Omental fat pad (tissue), 4 donors: ENCODE measurements around the gene TAF8. TPM values are rescaled to one million over a fixed set of nuclear protein-coding genes. Genes with fewer than 3 reads are reported as not detected.

Experiments
- ATAC-seq: fragments of 150-250 bp; one replicate; pipeline ENCODE4 v1.9.1; 2016; ENCODE audit warnings: mild to moderate bottlenecking, moderate library complexity; ENCODE audit not compliant: low FRiP score
- DNase-seq: peaks from one replicate; pipeline ENCODE4 v3.0.0-alpha.2; 2019; ENCODE audit warnings: low spot score
- total RNA-seq, 4 donors: library from RNA; depleted of rRNA; stranded (reverse); fragments of >200 nt; gene quantifications; one replicate each; pipeline ENCODE4 v1.1.0, GENCODE V29; 2016
- TF ChIP-seq, protein P1 (sequence below), 3 donors: fragments of 450-650 bp; IDR thresholded peaks; one replicate each; pipeline ENCODE4 v1.5.1; 2016 to 2017; ENCODE audit warnings: antibody characterized with exemption in 3 of 3, mild to moderate bottlenecking in 3 of 3, moderate library complexity in 2 of 3

Gene TAF8
- total RNA-seq, 4 donors from 2014 or later, result 24.3 to 41.4 (median 26.1) TPM

DNA sequence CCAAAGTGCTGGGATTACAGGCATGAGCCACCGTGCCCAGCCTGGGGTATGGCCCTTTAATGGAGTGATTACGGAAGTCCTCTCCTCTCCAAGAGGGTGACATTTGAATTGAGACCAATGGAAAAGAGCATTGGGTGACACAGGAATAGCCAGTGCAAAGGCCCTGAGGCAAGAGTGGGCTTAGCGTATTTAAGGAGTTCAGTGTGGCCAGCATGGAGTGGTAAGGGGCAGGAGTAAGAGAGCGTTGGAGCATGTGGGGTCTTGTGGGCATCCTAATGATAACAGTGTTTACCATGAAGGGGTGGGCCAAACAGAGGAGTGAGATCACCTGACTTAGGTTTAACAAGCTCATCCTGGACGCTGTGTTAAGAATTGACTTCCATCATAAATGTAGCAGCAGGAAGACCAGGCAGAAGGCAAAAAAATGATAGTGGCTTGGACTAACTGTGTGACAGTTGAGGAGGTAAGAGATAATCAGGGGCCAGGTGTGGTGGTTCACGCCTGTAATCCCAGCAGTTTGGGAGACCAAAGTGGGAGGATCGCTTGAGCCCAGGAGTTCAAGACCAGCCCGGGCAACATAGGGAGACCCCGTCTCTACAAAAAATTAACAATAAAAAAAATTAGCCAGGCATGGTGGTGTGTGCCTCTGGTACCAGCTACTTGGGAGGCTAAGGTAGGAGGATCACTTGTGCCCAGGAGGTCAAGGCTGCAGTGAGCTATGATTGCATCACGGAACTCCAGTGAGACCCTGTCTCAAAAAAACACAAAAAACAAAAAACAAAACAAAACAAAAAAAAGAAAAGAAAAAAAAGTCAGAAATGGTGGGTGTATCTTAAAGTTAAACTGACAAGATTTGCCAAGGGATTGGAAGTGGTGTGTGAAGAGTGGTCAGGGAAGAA is 40.7 kb downstream of the TAF8 start:
- TF ChIP-seq, protein P1, sequence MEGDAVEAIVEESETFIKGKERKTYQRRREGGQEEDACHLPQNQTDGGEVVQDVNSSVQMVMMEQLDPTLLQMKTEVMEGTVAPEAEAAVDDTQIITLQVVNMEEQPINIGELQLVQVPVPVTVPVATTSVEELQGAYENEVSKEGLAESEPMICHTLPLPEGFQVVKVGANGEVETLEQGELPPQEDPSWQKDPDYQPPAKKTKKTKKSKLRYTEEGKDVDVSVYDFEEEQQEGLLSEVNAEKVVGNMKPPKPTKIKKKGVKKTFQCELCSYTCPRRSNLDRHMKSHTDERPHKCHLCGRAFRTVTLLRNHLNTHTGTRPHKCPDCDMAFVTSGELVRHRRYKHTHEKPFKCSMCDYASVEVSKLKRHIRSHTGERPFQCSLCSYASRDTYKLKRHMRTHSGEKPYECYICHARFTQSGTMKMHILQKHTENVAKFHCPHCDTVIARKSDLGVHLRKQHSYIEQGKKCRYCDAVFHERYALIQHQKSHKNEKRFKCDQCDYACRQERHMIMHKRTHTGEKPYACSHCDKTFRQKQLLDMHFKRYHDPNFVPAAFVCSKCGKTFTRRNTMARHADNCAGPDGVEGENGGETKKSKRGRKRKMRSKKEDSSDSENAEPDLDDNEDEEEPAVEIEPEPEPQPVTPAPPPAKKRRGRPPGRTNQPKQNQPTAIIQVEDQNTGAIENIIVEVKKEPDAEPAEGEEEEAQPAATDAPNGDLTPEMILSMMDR (IDR thresholded peaks at IDR 0.05), result no peak
- DNase-seq, result no peak
- ATAC-seq, result no peak

DNA sequence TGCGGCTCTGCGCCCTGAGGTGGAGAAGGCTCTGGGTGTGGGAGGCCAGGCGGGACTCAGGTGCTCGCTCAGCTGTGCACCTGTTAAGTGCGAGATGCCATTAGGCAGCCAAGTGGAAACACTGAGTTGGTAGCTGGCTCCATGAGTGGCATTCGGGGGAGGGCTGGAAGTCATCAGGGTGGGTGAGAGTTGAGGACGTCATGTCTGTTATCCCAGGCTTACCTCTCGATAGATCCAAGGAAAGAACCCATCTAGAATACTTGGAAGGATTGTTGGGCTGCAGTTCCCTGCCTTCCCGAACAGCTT is 41.3 kb downstream of the TAF8 start:
- DNase-seq, result no peak
- no peak for ATAC-seq
- TF ChIP-seq, protein P1 (IDR thresholded peaks at IDR 0.05), result no peak

DNA sequence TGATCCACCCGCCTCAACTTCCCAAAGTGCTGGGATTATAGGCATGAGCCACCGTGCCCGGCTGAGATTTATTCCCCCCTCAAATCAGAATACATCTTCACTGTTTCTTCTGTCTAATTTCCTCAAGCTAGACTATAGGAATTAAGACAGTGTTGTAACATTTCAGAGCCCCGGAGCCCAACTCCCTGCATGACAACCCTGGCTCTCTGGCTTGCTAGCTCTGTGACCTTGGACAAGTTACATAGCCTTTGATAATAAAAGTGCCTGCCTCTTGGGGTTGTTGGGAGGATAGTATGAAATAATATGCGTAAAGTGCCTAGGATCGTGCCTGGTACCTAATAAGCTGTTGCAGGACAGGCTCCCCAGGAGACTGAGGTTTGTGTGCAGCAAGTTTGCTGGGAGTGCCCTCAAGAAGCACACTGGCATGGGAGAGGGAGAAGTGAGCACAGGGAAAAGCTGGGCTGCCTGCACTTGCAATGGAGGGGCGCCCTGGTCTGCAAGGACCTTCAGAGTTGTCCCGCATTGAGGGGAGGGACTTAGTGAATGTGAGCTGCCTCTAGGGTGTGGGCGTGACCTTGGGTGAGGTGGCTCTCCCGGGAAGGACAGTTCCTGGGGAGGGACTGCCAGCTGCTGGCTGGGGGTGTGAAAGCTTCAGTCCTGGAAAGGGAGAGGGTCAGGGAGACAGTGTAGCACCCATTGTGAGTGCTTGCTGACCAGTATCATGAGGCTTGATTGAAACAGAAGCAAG is 43.4 kb downstream of the TAF8 start:
- TF ChIP-seq, protein P1 (IDR thresholded peaks at IDR 0.05), result no peak
- DNase-seq (no peak), ATAC-seq (no peak)

DNA sequence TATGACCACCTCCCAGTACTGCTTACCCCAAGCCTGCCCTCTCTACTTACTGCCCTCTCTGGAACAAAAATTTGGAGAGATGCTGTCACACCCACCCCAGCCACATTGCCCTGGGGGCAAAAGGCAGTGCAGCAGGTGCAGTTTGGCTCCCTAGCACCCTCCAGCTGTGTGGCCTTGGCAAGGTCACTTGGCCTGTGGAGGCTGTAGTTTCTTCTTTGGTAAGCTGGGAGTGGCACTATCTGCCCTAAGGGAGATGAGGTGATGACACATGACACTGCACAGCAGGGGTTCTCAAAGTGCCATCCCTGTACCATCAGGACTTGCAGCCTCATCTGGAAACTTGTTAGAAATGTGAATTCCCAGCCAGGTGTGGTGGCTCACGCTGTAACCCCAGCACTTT is 44.8 kb downstream of the TAF8 start:
- no peak for DNase-seq
- no peak for ATAC-seq
- TF ChIP-seq, protein P1 (IDR thresholded peaks at IDR 0.05), result no peak

DNA sequence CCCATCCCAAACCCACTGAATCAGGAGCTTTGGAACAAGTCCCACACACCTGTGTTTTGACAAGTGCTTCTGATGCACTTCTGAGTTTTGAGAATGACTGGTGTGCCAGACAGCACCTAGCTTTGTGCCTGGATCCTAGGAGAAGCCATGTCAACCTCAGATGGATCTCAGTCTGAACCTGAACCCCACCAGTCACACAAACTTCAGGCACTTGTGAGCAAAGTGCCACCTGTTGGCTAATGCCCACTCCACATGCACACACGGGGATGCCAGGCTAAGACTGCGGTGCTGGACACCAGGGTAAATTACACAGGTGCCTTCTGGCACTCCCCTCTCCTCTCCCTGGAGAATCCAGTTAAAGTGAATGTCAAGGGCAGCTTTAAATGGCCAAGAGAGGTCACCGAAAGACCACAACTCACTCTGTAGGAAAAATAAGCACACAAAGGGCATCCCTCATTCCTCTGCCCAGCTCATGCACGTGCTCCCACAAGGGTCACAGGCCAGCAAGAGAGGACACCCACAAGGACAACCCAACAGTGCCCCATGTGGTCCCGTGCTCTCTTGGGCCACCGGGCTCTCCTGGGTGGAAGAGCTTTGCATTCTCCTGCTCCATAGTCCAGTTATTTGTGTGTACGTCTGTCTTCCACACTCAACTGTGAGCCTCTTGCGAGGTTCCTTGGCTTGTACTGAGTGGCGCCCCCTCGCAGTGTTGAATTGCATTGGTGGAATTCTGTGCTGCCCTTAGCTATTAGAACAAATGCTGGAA is 45.6 kb downstream of the TAF8 start:
- DNase-seq, result no peak
- ATAC-seq, result no peak
- TF ChIP-seq, protein P1 (IDR thresholded peaks at IDR 0.05), result no peak

DNA sequence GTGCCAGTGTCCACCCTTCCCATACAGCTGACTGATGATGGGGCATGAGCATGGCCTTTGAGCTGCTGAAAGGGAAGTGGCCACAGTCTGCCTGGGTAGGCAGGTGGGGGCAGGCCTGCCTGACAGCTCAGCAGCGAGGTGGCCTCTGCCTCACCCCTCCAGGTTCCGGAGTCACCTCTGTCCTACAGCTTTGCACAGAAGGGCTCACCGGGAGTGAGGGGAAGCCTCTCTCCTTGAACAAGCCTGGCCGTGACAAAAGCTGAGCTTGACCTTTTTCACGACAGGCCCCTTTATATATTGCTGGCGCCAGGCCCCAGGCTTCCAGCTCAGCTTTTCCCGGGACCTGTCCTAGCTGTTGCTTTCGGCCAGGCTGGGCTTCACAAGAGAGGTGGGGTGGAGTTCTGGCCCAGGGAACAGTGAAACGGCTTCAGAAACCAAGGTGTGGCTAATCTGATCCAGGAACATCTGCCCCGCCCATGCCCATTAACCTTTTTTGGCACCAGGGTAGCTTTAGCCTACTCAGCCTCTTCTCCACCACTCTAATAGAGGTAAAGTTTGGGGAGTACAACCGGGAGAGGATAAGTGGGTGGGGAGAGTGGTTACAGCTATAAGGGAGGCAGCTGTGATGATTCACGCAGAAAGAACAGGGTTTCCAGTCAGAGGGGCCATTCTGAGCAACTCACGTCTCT is 49.2 kb downstream of the TAF8 start:
- DNase-seq, result peak; percentile 45
- peak; percentile 85 for ATAC-seq
- TF ChIP-seq, protein P1 (IDR thresholded peaks at IDR 0.05), result no peak
